IPS DF 19.7 (cell line): Measurements from ENCODE around the gene TNP2.
"Not testable (repeated sequence)": the region's sequence is repeated elsewhere in the genome, so short reads cannot be mapped to it uniquely, and the experiment has no call there.

Experiments
- DNase-seq: peaks from one replicate; pipeline ENCODE4 v3.0.0-alpha.2; 2013; ENCODE audit warnings: low read depth, low spot score

The TNP2 gene

DNA sequence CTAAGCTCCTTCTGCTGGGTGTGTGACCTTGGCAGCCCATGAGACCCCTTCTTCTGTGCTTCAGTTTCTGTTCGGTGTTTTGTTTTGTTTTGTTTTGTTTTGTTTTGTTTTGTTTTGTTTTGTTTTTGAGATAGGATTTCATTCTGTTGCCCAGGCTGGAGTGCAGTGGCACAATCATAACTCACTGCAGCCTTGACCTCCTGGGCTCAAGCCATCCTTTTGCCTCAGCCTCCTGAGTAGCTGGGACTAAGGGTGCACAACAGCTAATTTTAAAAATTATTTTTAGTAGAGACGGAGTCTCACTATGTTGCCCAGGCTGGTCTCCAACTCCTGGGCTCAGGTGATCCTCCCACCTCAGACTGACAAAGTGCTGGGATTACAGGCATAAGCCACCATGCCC is 48.6 kb downstream of the TNP2 start:
- DNase-seq, result not testable (repeated sequence)

DNA sequence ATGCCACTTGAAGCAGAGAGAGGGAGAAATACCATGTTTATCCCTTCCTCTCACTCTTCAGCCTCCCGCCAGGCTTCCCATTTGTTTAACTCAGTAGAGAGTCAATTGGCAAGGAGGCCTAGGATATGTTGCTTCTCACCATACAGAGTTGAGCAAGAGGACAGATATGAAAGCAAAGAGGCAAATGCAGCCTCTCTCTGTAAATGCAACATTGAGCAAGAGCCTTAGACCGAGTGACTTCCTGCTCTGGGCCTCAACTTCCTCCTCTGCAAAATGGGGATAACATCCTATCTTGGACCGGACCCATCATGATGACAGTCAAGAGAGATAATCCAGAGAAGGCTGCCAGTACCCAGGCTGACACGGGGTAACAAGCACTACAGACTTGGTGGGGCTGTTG is 49.9 kb downstream of the TNP2 start:
- DNase-seq, result no peak

DNA sequence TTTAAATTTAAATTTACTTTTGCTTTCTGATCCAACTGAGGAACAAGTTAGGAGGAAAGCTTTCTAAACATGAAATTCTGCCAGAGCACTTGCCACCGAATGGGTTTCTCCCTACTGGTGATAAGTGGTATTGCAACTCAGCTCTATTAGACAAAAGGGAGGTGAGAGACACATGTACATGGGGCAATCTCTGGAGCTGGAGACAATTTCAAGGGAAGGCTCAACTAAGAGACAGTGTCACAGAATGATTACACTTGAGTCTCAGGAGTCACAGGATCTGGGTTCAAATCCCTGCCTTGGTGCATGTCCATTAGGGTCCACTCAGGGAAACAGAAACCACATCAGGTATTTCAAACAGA is 50.5 kb downstream of the TNP2 start:
- DNase-seq, result no peak
